DOHH2 (cell line): ENCODE measurements around the gene LIN28A.

Experiments
- H3F3A ChIP-seq: fragments of 200-600 bp; sonication (generic), shearing (Covaris generic); 2 replicates; pipeline ENCODE4 v1.6.0; 2016; ENCODE audit warnings: antibody characterized with exemption, mild to moderate bottlenecking; ENCODE audit not compliant: control insufficient read depth, insufficient read depth
- H3K27ac ChIP-seq: fragments of 200-600 bp; sonication (generic); 2 replicates; pipeline ENCODE4 v1.5.1; 2014; ENCODE audit warnings: low read depth, mild to moderate bottlenecking, low read length, moderate library complexity
- H3K27me3 ChIP-seq: fragments of 200-600 bp; sonication (generic); 2 replicates; pipeline ENCODE4 v1.6.1; 2014; ENCODE audit warnings: mild to moderate bottlenecking, low read length, mixed read lengths; ENCODE audit not compliant: control insufficient read depth
- H3K36me3 ChIP-seq: fragments of 200-600 bp; sonication (generic); 2 replicates; pipeline ENCODE4 v1.6.1; 2014; ENCODE audit warnings: mild to moderate bottlenecking, low read length, moderate library complexity, mixed read lengths; ENCODE audit not compliant: control insufficient read depth
- H3K4me1 ChIP-seq: fragments of 200-600 bp; sonication (generic); 2 replicates; pipeline ENCODE4 v1.6.1; 2014; ENCODE audit warnings: mild to moderate bottlenecking, low read length, mixed read lengths; ENCODE audit not compliant: control insufficient read depth
- H3K4me2 ChIP-seq: fragments of 200-600 bp; sonication (generic); 2 replicates; pipeline ENCODE4 v1.6.0; 2014; ENCODE audit warnings: mild to moderate bottlenecking, low read length, moderate library complexity
- H3K4me3 ChIP-seq: fragments of 200-600 bp; sonication (generic); 2 replicates; pipeline ENCODE4 v1.5.1; 2014; ENCODE audit warnings: mild to moderate bottlenecking, low read length, mixed read lengths
- H3K79me2 ChIP-seq: fragments of 200-600 bp; sonication (generic); 2 replicates; pipeline ENCODE4 v1.6.1; 2014; ENCODE audit warnings: mild to moderate bottlenecking, low read length, mixed read lengths; ENCODE audit not compliant: control insufficient read depth
- H3K9me2 ChIP-seq: fragments of 200-600 bp; sonication (generic); replicated peaks from 2 replicates; pipeline ENCODE4 v1.6.1; 2014; ENCODE audit warnings: mild to moderate bottlenecking, low read length, mixed read lengths; ENCODE audit not compliant: control insufficient read depth
- H3K9me3 ChIP-seq: fragments of 200-600 bp; sonication (generic); 2 replicates; pipeline ENCODE4 v1.6.1; 2014; ENCODE audit warnings: antibody characterized with exemption, low read length, mixed read lengths; ENCODE audit not compliant: control insufficient read depth, insufficient read depth
- H4K20me1 ChIP-seq: fragments of 200-600 bp; sonication (generic); 2 replicates; pipeline ENCODE4 v1.6.0; 2014; ENCODE audit warnings: low read depth, mild to moderate bottlenecking, antibody characterized with exemption, low read length, moderate library complexity; ENCODE audit not compliant: control insufficient read depth, insufficient read depth
- EZH2phosphoT487 ChIP-seq: fragments of 200-600 bp; sonication (generic); IDR thresholded peaks from 2 replicates; pipeline ENCODE4 v1.6.1; 2017; ENCODE audit warnings: borderline replicate concordance, mild to moderate bottlenecking, antibody characterized with exemption, low read length, moderate library complexity, mixed read lengths
- TF ChIP-seq, protein P1 (sequence below): fragments of 200-600 bp; sonication (generic); IDR thresholded peaks from one replicate; pipeline ENCODE4 v1.5.1; 2014; ENCODE audit warnings: antibody characterized with exemption, mild to moderate bottlenecking, low read depth, low read length; ENCODE audit not compliant: poor library complexity, severe bottlenecking

The LIN28A gene

DNA sequence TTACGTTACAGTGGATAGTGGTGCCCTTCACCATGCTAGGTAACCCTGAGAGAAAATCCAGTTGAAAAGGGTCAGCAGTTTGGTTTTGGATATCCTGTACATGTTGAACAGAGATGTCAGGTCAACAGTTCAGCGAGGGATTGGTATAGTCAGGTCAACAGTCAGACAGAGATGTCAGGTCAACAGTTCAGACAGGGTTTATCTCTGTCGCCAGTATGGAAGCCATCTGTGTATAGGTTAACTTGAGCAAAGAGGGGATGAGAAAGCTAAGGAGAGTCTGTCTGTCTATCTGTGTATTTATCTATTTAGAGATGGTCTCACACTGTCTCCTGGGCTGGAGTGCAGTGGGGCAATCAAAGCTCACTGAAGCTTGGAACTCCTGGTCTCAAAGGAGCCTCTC is 39.3 kb downstream of the LIN28A start:
- no peaks in the 10 kb centered on the region for H4K20me1 ChIP-seq
- H3K4me3 ChIP-seq: no peak overlapping the region
- peaks cover 54% of the 10 kb centered on the region for H3K36me3 ChIP-seq
- no peaks in the 10 kb centered on the region for H3K9me3 ChIP-seq
- TF ChIP-seq EZH2phosphoT487: no peak
- TF ChIP-seq, protein P1, sequence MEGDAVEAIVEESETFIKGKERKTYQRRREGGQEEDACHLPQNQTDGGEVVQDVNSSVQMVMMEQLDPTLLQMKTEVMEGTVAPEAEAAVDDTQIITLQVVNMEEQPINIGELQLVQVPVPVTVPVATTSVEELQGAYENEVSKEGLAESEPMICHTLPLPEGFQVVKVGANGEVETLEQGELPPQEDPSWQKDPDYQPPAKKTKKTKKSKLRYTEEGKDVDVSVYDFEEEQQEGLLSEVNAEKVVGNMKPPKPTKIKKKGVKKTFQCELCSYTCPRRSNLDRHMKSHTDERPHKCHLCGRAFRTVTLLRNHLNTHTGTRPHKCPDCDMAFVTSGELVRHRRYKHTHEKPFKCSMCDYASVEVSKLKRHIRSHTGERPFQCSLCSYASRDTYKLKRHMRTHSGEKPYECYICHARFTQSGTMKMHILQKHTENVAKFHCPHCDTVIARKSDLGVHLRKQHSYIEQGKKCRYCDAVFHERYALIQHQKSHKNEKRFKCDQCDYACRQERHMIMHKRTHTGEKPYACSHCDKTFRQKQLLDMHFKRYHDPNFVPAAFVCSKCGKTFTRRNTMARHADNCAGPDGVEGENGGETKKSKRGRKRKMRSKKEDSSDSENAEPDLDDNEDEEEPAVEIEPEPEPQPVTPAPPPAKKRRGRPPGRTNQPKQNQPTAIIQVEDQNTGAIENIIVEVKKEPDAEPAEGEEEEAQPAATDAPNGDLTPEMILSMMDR: no peak
- no peak overlapping the region for H3K4me2 ChIP-seq
- 0 out of 2 replicates have a peak, but pooled peaks cover 3% of the 10 kb centered on the region for H3F3A ChIP-seq
- H3K79me2 ChIP-seq: no peaks in the 10 kb centered on the region
- H3K9me2 ChIP-seq: no peaks in the 10 kb centered on the region
- no peak overlapping the region for H3K27ac ChIP-seq
- peaks cover 20% of the 10 kb centered on the region for H3K4me1 ChIP-seq
- no peaks in the 10 kb centered on the region for H3K27me3 ChIP-seq

DNA sequence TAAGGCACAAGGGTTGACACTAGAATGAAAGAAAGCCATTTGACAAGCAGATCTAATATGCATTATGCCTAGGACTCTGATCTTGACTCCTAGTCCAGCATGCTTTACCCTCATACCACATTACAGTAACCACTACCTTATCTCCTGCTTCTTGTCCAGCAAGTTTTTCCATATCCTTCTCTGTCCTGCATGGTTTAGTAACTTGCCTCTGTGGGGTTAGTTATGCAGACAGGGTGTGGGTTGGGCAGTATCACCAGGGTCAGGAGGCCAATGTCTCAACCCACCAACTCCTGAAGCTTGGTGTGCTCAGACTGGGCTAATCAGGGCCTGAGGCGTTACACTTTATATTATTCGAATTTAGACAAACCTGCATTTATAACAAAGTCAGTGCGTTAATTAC is 40.3 kb downstream of the LIN28A start:
- Histone ChIP-seq H3K79me2 (no peaks in the 10 kb centered on the region), H3K4me3 (no peak overlapping the region), H3K9me3 (no peaks in the 10 kb centered on the region), H3K27ac (no peak overlapping the region), H3F3A (0 out of 2 replicates have a peak, but pooled peaks cover 3% of the 10 kb centered on the region), H3K27me3 (no peaks in the 10 kb centered on the region), H3K36me3 (peaks cover 52% of the 10 kb centered on the region), H3K4me2 (no peak overlapping the region), H4K20me1 (no peaks in the 10 kb centered on the region), H3K9me2 (no peaks in the 10 kb centered on the region), H3K4me1 (peaks cover 20% of the 10 kb centered on the region)
- TF ChIP-seq, protein P1: no peak
- TF ChIP-seq EZH2phosphoT487: no peak

DNA sequence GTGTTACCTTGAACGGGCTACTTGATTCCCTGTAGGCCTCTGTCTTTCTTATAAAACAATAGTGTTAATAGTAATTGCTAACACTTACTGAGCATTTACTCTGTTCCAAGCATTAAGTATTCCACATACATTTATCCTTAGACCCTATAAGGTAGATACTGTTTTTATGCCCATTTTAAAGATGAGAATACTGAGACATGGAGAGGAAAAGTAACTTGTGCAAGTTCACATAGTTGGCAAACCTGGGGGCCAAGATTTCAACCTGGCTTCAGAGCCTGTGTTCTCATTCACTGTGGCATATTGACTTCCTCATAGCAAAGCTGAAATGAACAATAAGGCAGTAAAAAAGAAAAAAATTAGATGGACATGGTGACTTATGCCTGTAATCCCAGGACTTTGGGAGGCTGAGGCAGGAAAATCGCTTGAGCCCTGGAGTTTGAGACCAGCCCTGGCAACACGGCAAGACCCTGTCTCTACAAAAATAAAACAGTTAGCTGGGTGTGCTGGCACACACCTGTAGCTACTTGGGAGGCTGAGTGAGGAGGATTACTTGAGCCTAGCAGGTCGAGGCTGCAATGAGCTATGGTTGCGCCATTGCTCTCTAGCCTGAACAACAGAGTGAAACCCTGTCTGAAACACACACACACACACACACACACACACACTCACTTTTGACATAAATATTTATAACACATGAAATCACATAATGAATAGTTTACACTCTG is 42.0 kb downstream of the LIN28A start:
- TF ChIP-seq, protein P1: no peak
- TF ChIP-seq EZH2phosphoT487: no peak
- Histone ChIP-seq H3K27ac (no peak overlapping the region), H3K27me3 (no peaks in the 10 kb centered on the region), H3K4me2 (no peak overlapping the region), H4K20me1 (no peaks in the 10 kb centered on the region), H3K36me3 (peaks cover 46% of the 10 kb centered on the region), H3K9me2 (no peaks in the 10 kb centered on the region), H3K4me1 (peaks cover 4% of the 10 kb centered on the region), H3K4me3 (no peak overlapping the region), H3K79me2 (no peaks in the 10 kb centered on the region), H3F3A (0 out of 2 replicates have a peak, but pooled peaks cover 3% of the 10 kb centered on the region), H3K9me3 (no peaks in the 10 kb centered on the region)
